Spleen (tissue), 3 donors: ENCODE measurements around the gene KCNC1.

ENCODE experiments used
- POLR2A ChIP-seq, 3 donors: fragments of 450-650 bp; IDR thresholded peaks; one replicate each; pipeline ENCODE4 v1.5.1; 2017; ENCODE audit warnings: antibody characterized with exemption in 3 of 3, mild to moderate bottlenecking in 1 of 3
- POLR2AphosphoS5 ChIP-seq, 3 donors: sonication (generic); formaldehyde crosslinking; IDR thresholded peaks; one replicate each; pipeline ENCODE4 v1.5.1; 2017; ENCODE audit warnings: antibody characterized with exemption in 3 of 3

DNA sequence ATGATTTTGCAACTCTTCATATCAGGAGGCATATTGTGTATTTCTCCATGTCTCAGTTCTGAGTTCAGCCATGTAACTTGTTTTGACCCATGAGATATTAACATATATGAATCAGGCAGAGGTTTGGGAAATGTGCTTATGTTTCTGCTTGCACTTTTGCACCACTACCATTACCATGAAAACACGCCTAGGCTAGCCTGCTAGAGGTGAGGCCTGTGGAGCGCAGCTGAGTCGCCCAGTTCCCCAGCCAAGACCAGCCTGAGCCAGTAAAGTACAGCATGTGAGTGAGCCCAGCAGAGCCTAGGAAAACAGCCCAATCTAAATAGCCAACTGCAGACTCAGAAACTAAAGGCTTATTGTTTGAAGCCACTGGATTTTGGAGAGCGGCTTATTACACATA, 33.6 kb upstream of the KCNC1 start:
- no peak for TF ChIP-seq POLR2AphosphoS5 (IDR thresholded peaks at IDR 0.05)
- no peak for TF ChIP-seq POLR2A (IDR thresholded peaks at IDR 0.05)
